ENCODE results near the gene ZNF638. TPM values are rescaled to one million over a fixed set of nuclear protein-coding genes. Genes with fewer than 3 reads are reported as not detected.

Gene ZNF638
- total RNA-seq, 2 donors from 2014 or later, result 196 to 208 TPM

DNA sequence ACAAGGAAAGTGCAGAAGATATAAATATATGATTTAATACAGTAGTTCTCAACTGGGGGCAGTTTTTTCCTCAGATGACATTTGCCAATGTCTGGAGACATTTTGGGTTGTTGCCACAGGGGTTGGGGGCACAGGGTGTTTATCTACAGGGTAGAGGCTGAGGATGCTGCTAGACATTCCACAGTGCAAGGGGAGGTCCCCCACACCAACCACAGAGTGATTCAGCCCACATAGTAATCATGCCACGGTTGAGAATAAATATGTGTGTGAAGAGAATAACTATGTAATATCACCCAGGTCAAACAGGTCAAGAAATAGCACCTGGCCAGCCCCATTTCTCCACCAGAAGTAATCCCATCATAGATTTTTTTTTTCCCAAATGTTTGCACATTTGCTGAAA lies 139.7 kb downstream of the ZNF638 start:
- Mint-ChIP-seq H3K27me3 (ENCODE audit: insufficient read depth) (peaks cover 40% of the 10 kb centered on the region), H3K27ac (no peak overlapping the region), H3K9me3 (no peaks in the 10 kb centered on the region), H3K36me3 (ENCODE audit: low read depth) (no peaks in the 10 kb centered on the region), H3K4me1 (peaks cover 6% of the 10 kb centered on the region), H3K4me3 (no peak overlapping the region)
- no peaks in the 10 kb centered on the region for H3K36me3 ChIP-seq (ENCODE audit: control insufficient read depth, insufficient read depth, low read length)
- no peak overlapping the region for H3K27ac ChIP-seq (ENCODE audit: low read depth, low read length)
- H3K4me1 ChIP-seq (ENCODE audit: control insufficient read depth, insufficient read depth, low read length), result no peaks in the 10 kb centered on the region
- no peak overlapping the region for H3K4me3 ChIP-seq (ENCODE audit: low read length)
- TF ChIP-seq, protein P1, sequence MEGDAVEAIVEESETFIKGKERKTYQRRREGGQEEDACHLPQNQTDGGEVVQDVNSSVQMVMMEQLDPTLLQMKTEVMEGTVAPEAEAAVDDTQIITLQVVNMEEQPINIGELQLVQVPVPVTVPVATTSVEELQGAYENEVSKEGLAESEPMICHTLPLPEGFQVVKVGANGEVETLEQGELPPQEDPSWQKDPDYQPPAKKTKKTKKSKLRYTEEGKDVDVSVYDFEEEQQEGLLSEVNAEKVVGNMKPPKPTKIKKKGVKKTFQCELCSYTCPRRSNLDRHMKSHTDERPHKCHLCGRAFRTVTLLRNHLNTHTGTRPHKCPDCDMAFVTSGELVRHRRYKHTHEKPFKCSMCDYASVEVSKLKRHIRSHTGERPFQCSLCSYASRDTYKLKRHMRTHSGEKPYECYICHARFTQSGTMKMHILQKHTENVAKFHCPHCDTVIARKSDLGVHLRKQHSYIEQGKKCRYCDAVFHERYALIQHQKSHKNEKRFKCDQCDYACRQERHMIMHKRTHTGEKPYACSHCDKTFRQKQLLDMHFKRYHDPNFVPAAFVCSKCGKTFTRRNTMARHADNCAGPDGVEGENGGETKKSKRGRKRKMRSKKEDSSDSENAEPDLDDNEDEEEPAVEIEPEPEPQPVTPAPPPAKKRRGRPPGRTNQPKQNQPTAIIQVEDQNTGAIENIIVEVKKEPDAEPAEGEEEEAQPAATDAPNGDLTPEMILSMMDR (conservative IDR thresholded peaks at IDR 0.05), result no peak
- H3K27me3 ChIP-seq (ENCODE audit: control insufficient read depth, insufficient read depth, low read length, poor library complexity, severe bottlenecking), result peaks cover 38% of the 10 kb centered on the region
- no CpG with 5 or more reads among the region's 1 CpG for WGBS, 2 experiments (ENCODE audit: insufficient coverage in 1 of 2, insufficient read length in 1 of 2)
- H3K9me3 ChIP-seq (ENCODE audit: control insufficient read depth, low read length), result no peaks in the 10 kb centered on the region
- no peak for DNase-seq
- H3K9ac ChIP-seq (ENCODE audit: extremely low read depth, low read length, poor library complexity, severe bottlenecking), result no peak overlapping the region

DNA sequence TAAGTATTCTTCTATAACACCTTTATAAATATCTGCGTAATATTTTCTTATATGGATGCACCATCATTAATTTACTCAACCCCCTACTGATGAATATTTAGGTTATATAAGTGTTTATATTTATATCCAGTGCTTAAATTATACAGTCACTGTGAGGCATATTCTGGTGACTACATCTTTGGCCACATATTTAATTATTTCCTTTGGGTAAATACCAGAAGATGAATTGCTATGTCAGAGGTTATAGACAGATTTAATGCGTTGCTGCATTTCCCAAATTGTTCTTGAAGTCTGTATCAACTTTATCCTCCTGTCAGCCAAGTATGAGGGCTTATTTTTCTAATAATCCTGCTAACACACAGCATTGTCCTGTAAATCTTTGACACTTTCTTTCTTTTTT lies 140.4 kb downstream of the ZNF638 start:
- no peak overlapping the region for H3K27ac Mint-ChIP-seq
- Histone ChIP-seq H3K9ac (ENCODE audit: extremely low read depth, low read length, poor library complexity, severe bottlenecking) (no peak overlapping the region), H3K4me3 (ENCODE audit: low read length) (no peak overlapping the region), H3K36me3 (ENCODE audit: control insufficient read depth, insufficient read depth, low read length) (no peaks in the 10 kb centered on the region), H3K9me3 (ENCODE audit: control insufficient read depth, low read length) (no peaks in the 10 kb centered on the region), H3K27me3 (ENCODE audit: control insufficient read depth, insufficient read depth, low read length, poor library complexity, severe bottlenecking) (peaks cover 31% of the 10 kb centered on the region), H3K4me1 (ENCODE audit: control insufficient read depth, insufficient read depth, low read length) (no peaks in the 10 kb centered on the region), H3K27ac (ENCODE audit: low read depth, low read length) (no peak overlapping the region)
- 94 to 100% methylated on average over 1 of the region's 2 CpGs for WGBS, 2 experiments (ENCODE audit: insufficient coverage in 1 of 2, insufficient read length in 1 of 2)
- TF ChIP-seq, protein P1 (conservative IDR thresholded peaks at IDR 0.05), result no peak
- DNase-seq, result no peak
- no peaks in the 10 kb centered on the region for H3K36me3 Mint-ChIP-seq (ENCODE audit: low read depth)
- peaks cover 5% of the 10 kb centered on the region for H3K4me1 Mint-ChIP-seq
- H3K9me3 Mint-ChIP-seq, result no peaks in the 10 kb centered on the region
- H3K4me3 Mint-ChIP-seq, result no peak overlapping the region
- H3K27me3 Mint-ChIP-seq (ENCODE audit: insufficient read depth), result peaks cover 37% of the 10 kb centered on the region

DNA sequence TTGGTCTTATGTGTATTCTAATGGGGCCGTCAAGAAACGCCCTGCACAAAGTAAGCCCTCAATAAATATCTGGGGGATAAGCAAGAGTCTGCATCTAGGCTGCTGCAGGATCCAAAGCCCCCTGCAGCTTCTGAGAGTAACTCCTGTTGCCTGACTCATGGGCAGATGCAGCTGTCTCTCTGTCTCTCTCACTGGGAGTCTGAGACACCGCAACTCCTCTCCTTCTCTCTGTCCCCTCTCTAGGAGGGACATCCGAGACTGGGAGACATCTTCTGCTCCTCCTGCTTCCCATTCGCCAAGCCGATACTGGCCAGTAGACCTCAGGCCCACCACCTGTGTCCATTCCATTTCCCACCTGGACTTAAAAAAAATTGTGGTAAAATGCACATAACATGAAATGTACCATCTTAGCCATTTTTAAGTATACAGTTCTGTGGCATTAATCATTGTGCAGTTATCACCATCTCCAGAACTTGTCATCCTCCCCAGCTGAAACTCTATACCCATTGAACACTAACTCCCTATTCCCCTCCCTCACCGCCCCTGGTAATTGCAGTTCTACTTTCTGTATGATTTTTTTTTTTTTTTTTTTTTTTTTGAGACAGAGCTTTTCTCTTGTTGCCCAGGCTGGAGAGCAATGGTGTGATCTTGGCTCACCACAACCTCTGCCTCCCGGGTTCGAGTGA lies 141.9 kb downstream of the ZNF638 start:
- H3K27me3 Mint-ChIP-seq (ENCODE audit: insufficient read depth), result peaks cover 24% of the 10 kb centered on the region
- no peak overlapping the region for H3K4me3 ChIP-seq (ENCODE audit: low read length)
- no peak for DNase-seq
- H3K27ac ChIP-seq (ENCODE audit: low read depth, low read length), result no peak overlapping the region
- no peaks in the 10 kb centered on the region for H3K9me3 Mint-ChIP-seq
- 85 to 95% methylated on average over 5 to 8 of the region's 9 CpGs for WGBS, 2 experiments (ENCODE audit: insufficient coverage in 1 of 2, insufficient read length in 1 of 2)
- no peak overlapping the region for H3K27ac Mint-ChIP-seq
- H3K9me3 ChIP-seq (ENCODE audit: control insufficient read depth, low read length), result no peaks in the 10 kb centered on the region
- H3K36me3 ChIP-seq (ENCODE audit: control insufficient read depth, insufficient read depth, low read length), result no peaks in the 10 kb centered on the region
- peaks cover 16% of the 10 kb centered on the region for H3K27me3 ChIP-seq (ENCODE audit: control insufficient read depth, insufficient read depth, low read length, poor library complexity, severe bottlenecking)
- TF ChIP-seq, protein P1 (conservative IDR thresholded peaks at IDR 0.05), result no peak
- H3K9ac ChIP-seq (ENCODE audit: extremely low read depth, low read length, poor library complexity, severe bottlenecking), result no peak overlapping the region
- H3K4me1 ChIP-seq (ENCODE audit: control insufficient read depth, insufficient read depth, low read length), result no peaks in the 10 kb centered on the region
- H3K4me3 Mint-ChIP-seq, result no peak overlapping the region
- no peaks in the 10 kb centered on the region for H3K4me1 Mint-ChIP-seq
- H3K36me3 Mint-ChIP-seq (ENCODE audit: low read depth), result no peaks in the 10 kb centered on the region
